CD4-positive, alpha-beta T cell treated with Interferon gamma for 1 hour (primary cell): ENCODE results near the gene FOXA3.
"Not testable (repeated sequence)": the region's sequence is repeated elsewhere in the genome, so short reads cannot be mapped to it uniquely, and the experiment has no call there.

Experiments used
- DNase-seq: peaks from one replicate; pipeline ENCODE4 v3.0.0-alpha.2; 2020

Gene FOXA3

DNA sequence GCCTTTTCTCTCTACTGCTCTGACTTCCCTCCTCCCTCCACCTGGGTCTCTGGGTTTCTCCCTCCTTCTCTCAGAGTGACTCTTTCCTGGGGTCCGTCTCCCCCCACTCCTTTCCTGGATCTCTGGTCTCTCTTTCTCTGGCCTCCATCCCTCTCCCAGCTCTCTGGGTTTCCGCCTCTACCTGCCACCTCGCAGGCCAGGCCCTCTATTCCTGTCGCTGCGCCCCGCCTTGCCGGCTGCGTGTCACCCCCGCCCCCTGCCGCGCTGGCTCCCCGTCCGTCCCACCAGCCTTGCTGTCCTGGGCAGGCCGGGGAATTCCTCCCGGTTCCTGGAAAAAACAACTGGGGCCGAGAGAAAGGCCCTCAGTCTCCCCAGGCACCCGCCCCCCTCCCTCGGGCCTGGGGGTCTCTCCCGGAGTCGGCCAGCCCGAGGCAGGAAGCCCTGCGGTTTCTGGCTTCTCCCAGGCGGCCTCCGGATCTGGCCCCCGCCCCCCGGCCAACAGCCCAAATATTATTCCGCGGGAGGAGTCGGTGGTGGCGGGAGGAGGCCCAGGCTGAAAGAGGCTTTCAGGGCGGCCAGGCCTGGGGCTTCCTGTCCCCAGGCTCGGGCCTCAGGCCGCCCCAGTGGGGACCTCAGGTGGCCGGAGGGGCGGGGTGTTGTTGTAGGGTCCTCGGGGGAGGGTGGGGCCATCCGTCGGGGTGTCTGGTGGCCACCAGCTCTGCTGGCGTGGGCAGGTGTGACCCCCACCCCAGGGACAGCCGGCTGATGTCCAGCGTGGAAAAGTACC is 12.5 kb downstream of the FOXA3 start:
- DNase-seq, result no peak

DNA sequence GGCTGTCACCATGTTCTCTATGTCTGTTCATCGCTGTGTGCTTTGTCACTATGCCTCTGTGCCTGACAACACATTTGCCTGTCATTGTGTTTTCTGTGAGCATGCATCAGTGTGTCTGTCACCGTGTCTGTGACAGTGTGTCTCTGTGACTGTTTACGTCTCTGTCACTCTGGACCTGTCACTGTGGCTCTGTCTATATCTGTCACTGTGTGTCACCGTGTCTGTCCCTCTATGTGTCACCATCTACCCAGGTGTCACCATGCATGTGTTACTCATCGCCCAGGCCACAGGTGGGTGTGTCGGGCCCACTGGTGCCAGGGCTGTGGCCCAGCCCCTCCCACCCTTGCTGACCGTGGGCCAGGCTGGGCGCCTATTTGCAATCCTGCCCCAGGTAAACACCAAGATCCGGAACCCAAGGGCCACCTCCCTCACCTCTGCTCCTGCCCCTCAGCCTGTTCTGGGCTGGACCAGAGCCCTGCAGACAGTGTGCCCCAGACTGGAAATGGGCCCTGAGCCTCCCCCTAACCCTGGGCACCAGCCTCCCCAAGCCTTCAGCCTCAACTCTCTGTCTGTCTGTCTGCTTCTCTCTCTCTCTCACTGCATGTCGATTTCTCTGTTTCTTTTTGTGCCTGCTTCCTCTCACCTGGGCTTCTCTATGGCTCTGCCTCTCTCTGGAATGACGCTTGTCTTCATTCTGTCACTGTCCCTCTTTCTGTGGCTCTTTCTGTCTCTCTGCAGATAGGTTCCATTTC is 14.1 kb downstream of the FOXA3 start:
- DNase-seq, result no peak

DNA sequence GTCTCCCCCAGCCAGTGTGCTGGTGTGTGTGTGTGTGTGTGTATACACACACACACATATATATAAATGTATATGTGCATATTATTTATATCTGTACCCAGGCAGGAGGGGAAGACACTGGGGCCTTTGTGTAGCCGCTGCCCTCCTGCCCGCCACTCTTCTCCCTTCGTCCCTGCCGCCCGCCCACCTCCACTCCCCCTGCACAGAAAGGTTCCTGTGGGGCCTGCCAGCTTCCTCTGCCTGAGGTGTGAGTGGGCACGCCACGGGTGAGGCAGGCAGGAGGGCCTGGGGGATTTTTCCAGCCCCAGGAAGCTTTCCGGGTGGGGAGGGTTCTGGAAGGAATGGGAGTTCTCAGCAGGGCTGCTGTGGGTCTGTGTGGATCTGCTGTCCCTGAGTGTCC is 14.9 kb downstream of the FOXA3 start:
- no peak for DNase-seq

DNA sequence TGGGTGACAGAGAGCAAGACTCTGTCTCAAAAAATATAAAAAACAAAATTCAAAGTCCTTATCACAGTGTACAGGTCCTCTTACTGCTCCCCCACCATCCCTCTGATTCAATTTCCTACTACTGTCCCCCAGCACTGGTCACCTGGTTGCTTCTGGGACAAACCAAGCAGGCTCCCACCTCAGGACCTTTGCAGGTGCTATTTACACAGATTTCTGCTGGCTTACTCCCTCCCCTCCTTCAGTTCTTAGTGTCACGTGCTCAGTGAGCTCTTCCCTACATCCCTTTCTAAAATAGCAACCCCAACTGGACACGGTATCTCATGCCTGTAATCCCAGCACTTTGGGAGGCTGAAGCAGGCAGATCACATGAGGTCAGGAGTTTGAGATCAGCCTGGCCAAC is 15.8 kb downstream of the FOXA3 start:
- no peak for DNase-seq

DNA sequence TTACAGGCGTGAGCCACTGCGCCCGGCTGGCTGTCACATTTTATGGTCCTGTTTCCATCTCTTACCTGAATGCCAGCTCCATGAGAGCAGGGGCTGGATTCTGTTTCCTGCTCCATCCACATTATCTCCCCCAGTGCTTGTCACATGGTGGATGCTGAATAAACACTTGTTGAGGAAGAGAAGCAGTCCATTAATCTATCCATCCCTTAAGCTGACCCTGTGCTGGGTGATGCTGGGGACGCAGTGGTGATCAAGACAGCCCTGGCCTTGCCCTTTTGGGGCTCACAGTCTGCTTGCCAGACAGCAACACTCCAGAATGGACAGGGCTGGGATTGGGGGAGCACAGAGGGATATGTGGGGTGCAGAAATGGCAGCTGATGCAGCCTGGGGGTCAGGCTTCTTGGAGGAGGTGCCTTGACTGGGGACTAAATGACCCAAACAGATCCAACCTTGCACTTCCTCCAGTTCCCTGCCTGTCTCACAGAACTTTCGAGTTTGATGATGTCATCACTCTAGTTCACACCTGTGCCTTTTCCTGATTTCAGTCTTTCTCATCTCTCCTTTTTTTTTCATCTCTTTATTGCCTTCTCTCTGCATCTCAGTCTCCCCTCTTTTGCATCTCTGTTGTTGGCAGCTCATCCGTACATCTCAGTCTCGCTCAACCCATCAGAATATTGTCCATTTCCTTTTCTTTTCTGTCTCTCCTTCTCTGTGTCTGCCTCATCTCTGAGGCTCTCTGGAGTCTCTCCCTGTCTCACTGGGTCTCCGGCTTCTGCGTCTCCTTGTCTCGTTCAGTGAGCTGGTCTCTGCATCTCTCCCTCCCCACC is 17.2 kb downstream of the FOXA3 start:
- no peak for DNase-seq

DNA sequence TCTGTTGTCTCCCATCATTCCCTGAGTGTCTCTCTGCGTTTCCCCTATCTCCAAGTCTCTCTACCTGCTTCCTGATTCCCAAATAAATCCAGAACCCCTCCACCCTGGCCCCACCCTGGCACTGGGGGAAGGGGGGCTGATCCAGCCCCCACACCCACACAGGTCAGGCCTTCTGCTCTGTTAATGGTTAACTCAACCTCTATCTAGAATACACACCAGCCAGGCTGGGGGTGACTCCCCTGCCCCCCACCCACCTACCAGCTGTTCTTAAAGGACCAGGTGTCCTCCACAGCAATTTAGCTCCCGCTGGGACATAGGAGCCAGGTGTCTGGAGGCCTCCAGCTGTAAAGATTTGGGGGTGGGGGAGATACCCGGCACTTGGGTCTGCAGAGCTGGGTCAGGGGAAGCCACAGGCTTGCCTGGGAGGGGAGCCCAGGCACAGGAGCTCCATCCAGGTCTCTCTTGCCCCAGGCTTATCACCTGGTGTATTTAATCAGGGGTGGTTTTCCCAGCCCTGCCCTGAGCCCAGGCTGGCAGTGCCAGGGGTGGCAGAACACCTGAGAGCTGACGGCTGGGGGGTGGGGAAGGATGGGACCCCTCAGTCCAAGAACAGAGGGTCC is 17.9 kb downstream of the FOXA3 start:
- DNase-seq, result no peak

DNA sequence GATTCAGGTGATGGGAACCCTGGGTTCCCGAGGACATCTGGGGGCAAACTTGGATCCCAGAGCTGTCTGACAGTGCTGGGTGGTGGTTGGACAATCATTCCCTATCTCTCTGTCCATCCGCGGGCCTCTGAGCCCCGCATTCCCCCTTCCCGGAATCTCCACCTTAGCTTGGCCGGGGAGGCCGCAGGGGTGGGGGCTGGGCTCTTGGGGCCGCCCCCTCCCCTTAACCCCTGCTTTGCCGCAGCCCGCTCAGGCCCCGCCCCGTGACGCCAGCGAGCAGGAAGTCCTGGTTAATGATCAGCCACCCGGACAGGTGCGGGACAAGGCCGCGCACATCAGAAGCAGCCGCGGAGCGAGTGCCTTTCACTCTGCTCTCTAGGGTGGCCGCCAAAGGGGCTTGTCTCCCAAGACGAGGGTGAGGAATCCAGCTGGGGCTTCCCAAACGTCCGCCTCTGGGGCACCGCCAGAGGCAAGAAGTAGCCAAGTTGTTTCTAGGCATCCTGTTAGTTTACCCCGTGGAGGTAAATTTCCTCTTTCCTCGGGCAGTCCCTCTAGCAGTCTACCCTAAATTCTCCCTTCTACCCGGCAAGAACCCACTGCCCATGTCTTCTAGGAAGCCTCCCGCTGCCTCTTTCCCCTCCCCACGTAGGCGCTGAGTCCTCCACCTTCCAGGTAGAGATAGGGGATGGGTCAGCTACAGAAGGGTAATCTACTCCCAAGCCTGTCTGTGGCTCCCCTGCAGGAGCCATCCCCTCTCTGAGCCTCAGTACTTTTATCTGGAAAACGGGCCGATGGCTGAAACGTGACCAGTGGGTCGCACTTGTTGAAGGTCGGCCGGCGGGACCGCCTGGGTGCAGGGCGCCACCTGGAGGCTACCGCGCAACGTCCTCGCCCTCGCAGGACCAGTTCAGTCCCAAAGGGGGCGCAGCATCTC is 18.8 kb downstream of the FOXA3 start:
- DNase-seq, result peak; percentile 80

DNA sequence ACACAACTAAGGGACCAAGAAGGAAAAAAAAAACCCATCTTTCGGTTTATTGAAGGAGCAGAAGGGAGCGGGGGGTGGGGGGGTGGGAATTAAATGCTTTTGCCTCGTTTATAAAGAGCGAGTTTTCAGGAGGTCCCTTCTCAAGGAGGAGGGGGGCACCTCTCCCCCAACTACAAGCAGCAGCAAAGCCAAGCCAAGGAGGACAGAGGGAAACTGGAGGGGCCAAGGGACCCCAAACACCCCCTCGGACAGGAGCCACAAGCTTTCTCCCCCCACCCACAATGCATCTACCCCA is 19.4 kb downstream of the FOXA3 start:
- no peak for DNase-seq

DNA sequence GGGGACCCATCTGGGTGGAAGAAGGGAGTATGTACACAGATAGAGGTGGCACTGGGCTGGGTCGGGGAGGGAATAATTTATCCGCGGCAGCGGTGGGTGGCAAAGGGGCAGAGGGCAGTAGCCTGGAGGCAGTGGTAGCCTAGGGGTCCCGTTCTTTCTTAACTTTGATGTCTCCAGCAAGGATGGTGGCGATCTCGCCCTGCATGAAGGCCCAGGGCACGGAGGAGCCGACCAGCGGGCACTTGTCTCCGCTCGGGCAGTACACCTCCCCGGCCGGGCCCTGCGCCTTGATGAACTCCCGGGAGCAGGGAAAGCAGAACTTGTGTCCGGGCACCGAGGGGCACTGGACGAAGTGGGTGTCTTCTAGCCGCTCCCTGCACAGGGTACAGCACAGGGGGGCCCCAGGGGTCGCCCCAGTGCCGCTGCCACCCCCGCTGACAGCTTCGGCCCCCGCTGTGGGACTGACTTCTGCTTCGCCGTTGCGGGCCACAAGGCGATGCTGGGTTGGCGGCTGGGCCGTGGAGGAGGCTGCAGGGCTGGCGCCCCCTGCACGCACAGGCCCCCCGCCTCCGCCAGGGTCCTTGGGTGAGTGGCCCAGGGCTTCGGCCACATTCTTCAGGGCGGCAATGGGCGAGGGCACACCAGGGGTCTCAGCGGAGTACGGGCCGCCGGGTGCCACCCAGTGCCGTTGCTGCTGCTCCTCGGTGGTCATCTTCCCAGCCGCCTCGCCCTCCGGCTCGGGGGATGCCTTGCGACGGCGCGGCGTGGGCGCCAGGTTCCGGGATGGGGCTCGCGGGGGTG is 20.0 kb downstream of the FOXA3 start:
- no peak for DNase-seq

DNA sequence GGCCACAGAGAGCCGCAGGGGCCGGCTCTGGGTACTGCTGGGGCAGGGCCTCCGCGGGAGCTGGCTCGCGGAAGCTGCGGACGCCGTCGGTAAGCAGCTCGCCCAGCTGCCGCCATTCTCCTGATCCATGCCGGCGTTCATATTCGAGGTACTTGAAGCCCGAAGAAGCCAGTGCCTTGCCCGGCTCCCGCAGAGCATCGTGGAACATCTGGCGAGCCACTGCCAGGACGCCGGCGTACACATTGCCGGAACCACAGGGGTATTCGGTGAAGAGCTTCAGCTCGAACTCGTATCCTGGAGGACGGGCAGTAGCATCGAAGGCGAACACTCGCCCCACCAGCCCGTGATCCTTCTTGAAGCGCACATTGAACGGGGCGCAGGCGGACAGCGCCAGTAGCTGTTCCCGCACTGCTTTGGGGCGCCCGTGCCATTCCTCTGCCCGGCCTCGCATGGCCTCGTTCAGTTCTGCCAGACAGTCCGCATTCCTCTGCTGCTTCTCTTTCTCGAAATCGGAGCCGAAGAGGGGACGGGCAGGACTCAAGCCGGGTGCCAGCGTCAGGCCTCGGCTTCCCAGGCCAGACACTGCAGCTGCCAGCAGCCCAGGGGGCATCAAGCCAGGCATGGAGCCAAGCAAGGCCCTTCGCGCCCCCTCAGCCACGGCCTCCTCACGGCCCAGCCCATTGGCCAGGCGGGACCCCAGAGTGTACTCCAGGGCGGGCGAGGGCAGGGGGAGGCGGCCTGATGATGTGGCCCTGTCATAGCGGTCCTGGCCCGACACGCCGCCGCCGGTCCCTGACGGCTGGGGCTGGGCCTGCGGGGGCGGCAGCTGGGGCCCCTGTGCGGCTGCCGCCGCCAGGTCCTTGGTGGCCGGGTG is 20.8 kb downstream of the FOXA3 start:
- DNase-seq, result no peak

DNA sequence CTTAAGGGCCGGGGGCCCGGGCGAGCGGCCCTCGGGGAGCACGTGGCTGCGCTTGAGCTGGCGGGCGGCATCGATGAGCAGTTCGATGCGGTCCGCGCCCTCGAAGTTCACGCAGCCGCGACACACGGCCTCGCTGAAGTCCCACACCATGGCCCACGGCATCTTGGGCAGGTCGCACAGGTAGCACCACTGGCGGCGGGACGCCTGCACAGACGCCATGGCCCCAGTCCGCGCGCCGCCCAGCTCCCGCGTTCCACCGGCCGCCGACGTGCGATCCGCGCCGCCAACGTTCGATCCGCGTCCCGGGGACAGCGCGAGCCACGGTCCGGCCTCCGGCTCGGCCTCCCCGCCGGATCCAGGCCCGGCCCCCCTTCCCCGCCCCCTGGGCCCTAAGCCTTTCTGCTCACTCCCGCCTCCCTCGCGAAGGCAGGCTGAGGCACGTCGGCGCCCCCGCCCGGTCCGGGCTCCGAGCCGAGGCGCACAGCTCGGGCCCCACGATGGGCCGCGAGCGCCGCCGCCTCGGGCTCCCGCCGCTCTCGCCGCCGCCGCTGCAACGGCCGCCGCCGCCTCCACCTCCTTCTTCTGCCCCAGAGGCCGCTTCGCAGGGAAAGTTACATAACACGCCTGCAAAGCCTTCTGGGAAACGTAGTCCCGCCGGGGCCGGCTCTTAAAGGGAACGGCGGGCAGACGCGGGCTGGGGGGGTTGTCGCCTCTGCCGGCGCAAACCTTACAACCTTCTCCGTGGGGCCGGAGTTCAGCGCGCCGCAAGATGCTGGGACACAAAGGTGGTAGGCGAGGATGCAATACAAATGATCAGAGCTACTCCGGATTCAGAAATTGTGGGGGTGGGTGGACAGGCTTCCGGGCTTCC is 21.7 kb downstream of the FOXA3 start, which contains the start of gene IRF2BP1:
IRF2BP1 (minus strand) TSS at position 586 of the 871 bp plus-strand sequence; CDS start at position 219, 367 bp downstream.
- DNase-seq, result peak; percentile 90

DNA sequence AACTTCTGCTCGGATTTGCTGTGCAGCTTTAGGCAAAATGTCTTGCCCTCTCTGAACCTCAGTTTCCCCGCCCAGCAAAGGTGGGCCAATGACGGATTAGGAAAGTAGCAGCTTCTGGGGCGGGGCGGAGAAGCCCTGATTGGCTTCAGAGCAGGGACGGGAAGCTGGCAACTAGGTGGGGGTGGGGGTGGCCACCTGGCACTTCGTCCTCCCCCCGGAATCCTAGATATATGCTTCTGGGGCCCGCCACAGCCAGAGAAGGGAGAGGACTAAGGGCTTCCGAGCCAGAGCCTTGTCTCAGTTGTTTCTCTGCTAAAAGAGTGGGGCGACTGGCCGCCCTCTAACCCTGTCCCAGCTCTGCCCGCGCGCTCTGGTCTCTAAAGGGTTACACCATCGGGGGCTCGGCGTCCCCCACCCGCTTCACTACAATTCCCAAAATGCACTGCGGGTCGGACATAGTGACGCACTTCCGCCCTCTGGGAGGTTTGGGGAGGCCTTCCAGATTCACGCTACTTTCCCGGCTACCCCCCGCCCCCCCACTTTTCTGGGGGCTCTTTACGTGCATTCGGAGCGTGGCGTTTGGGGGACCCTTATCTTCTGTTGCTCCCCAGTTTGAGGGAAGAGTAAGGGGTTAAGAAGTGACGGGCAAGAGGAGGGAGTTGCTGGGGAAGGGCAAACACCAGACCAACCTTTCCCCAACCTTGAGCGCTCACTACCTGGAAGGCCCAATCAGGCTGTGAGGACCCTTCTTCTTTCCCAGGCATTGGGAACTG is 22.5 kb downstream of the FOXA3 start:
- DNase-seq, result peak; percentile 90

DNA sequence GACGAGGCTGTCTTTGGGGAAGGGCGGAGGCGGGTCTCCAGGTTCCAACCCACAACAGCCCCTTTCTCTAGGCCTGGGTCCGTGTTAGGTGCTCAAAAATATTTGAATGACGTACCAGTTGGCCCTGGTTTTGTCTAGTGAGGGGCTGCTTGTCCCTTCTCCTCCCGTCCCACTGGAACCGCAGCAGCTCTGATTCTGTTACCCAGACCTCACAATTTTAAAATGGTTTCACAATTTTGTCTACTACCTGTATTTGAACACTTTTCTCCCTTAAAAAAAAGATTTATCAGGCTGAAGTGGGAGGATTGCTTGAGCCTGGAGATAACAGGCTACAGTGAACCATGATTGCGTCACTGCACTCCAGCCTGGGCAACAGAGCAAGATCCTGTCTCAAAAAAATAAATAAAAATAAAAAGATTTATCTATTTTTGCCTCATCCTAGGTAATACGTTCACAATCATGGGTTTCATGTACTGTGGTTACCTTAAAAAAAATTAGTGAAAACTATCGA is 23.1 kb downstream of the FOXA3 start:
- DNase-seq, result no peak

DNA sequence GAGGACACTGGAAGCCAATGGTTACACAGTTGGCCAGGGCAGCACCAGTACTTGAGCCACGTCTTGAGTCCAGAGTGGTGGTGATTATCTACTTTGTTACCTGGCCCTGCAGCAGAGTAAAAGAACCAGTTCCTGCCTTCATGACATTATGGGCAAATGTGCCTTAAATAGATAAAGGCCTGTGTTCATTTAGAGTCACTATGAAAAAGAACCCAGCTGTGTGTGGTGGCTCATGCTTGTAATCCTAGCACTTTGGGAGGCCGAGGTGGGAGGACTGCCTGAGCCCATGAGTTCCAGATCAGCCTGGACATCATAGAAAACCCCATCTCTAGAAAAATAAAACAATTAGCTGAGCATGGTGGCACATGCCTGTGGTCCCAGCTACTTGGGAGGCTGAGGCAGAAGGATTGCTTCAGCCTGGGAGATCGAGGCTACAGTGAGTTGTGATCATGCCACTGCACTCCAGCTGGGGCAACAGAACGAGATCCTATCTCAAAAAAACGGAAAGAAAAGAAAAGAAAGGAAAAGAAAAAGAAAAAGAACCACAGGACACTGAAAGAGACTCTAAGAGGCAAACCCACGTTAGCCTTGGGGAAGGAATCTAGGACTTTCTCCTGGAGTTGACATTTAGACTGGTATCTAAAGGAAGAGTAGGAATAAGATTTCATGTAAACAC is 25.2 kb downstream of the FOXA3 start:
- no peak for DNase-seq

DNA sequence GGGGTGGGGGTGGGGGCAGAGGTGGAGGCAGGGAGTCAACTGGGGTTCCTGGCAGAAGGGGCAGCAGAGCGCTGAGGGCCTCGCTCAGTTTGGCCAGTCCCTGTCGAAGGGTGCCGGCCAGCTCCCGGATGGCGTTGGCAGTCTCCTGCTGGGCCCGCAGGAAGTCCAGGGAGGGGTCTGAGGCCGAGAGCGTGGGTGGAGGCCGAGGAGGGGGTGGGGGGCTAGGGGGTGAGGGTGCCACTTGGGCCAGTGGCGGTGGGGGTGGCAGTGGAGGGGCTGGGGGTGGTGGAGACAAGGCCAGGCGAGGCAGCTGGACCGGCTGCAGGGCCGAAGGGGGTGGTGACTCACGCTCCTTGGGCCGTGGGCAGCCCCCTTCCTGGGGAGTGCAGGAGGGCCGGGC is 26.8 kb downstream of the FOXA3 start:
- no peak for DNase-seq

DNA sequence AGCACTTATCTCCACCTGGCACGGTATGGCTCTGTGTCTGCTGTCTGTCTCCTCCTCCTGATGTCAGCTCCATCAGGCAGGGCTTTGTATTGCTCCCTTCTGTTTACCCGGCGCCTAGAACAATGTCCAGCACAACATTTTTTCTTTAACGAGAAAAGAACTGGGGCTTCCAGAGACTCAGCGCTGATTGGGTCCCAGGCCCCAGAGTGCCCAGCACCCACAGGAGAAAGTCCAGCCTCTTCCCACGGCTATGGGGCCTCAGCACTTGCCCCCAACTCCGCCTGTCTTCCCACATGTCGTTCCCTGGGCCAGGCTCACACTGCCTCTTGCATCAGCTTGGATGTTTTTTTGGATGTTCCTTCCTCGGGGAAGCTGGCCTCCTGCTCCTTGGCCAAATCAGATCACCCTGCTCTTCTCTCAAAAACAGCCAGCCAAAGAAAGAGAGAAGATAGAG is 31.4 kb downstream of the FOXA3 start:
- DNase-seq, result no peak

DNA sequence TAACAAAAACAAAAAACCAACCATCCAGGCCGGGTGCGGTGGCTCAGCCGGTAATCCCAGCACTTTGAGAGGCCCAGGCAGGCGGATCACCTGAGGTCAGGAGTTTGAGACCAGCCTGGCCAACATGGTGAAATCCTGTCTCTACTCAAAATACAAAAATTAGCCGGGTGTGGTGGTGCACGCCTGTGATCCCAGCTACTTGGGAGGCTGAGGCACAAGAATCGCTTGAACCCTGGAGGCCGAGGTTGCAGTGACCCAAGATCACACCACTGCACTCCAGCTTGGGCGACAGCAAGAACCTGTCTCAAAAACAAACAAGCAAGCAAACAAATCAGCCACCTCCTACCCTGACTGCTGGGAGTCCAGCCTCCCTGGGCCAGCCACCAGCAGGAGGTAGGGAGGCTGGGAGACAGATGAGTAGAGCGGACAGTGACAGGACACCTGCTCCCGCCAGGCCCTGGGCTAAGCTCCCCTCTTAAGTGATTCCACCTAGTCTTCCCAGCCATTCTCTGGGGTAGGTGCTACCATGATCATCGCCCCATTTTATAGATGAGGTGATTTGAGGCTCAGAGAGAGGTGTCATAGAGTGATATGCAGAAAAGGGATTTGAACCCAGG is 32.0 kb downstream of the FOXA3 start:
- not testable (repeated sequence) for DNase-seq
